DOHH2 (cell line): ENCODE results near the gene MAPK11.

Source experiments
- EZH2phosphoT487 ChIP-seq: fragments of 200-600 bp; sonication (generic); IDR thresholded peaks from 2 replicates; pipeline ENCODE4 v1.6.1; 2017; ENCODE audit warnings: borderline replicate concordance, mild to moderate bottlenecking, antibody characterized with exemption, low read length, moderate library complexity, mixed read lengths
- TF ChIP-seq, protein P1 (sequence below): fragments of 200-600 bp; sonication (generic); IDR thresholded peaks from one replicate; pipeline ENCODE4 v1.5.1; 2014; ENCODE audit warnings: antibody characterized with exemption, mild to moderate bottlenecking, low read depth, low read length; ENCODE audit not compliant: poor library complexity, severe bottlenecking

DNA sequence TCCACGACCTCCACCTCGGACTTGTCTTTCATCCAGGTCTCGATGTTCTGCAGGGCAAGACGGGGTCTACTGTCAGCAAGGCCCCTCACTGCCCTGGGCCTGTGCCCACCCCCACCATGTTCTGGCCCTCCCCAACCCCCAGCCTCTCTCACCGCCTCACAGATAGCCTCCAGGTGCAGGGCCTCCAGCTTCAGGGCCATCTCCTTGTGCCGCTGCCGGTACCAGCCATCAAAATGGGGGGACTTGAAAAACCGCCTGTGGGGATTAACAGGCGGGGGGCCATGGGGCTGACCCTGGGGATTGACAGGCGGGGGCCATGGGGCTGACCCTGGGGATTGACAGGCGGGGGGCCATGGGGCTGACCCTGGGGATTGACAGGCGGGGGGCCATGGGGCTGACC, 42.2 kb upstream of the MAPK11 start:
- TF ChIP-seq, protein P1, sequence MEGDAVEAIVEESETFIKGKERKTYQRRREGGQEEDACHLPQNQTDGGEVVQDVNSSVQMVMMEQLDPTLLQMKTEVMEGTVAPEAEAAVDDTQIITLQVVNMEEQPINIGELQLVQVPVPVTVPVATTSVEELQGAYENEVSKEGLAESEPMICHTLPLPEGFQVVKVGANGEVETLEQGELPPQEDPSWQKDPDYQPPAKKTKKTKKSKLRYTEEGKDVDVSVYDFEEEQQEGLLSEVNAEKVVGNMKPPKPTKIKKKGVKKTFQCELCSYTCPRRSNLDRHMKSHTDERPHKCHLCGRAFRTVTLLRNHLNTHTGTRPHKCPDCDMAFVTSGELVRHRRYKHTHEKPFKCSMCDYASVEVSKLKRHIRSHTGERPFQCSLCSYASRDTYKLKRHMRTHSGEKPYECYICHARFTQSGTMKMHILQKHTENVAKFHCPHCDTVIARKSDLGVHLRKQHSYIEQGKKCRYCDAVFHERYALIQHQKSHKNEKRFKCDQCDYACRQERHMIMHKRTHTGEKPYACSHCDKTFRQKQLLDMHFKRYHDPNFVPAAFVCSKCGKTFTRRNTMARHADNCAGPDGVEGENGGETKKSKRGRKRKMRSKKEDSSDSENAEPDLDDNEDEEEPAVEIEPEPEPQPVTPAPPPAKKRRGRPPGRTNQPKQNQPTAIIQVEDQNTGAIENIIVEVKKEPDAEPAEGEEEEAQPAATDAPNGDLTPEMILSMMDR: no peak
- no peak for TF ChIP-seq EZH2phosphoT487
